T-helper 2 cell treated with Interferon-gamma antibody and Interleukin-4, amounts not matched to agents 5 μg/mL and 100 μg/mL, for 36 hours (primary cell): ENCODE measurements around the gene OGN.

Experiments used
- DNase-seq: peaks from one replicate; pipeline ENCODE4 v3.0.0; 2021; ENCODE audit warnings: low spot score
- H3K27ac Mint-ChIP-seq: one replicate; pipeline ENCODE4 v1.8.0; 2021; ENCODE audit warnings: mild to moderate bottlenecking, mixed read lengths
- H3K27me3 Mint-ChIP-seq: one replicate; pipeline ENCODE4 v1.8.0; 2021; ENCODE audit warnings: low read depth, mixed read lengths
- H3K36me3 Mint-ChIP-seq: one replicate; pipeline ENCODE4 v1.8.0; 2021; ENCODE audit warnings: low read depth, mixed read lengths
- H3K4me1 Mint-ChIP-seq: one replicate; pipeline ENCODE4 v1.8.0; 2021; ENCODE audit warnings: low read depth, mixed read lengths
- H3K4me3 Mint-ChIP-seq: one replicate; pipeline ENCODE4 v1.8.0; 2022; ENCODE audit warnings: mild to moderate bottlenecking, moderate library complexity, mixed read lengths
- H3K9me3 Mint-ChIP-seq: one replicate; pipeline ENCODE4 v1.8.0; 2021; ENCODE audit warnings: mixed read lengths

Gene OGN

GRCh38 chr9:92404042-92404836 is at the start of gene OGN:
OGN (minus strand) TSS chr9:92404578; CDS start chr9:92403407, 1,171 bp downstream.
- DNase-seq, result no peak
- H3K27ac Mint-ChIP-seq, result no peak within 1 kb of the TSS
- H3K9me3 Mint-ChIP-seq, result no peaks in the 10 kb centered on the region
- H3K4me3 Mint-ChIP-seq, result no peak within 1 kb of the TSS
- peaks cover 3% of the 10 kb centered on the region for H3K36me3 Mint-ChIP-seq
- H3K4me1 Mint-ChIP-seq, result peaks cover 27% of the 10 kb centered on the region
- no peaks in the 10 kb centered on the region for H3K27me3 Mint-ChIP-seq

- Mint-ChIP-seq H3K4me3 (no peak overlapping the region), H3K27ac (no peak overlapping the region), H3K36me3 (no peaks in the 10 kb centered on the region), H3K9me3 (no peaks in the 10 kb centered on the region), H3K27me3 (no peaks in the 10 kb centered on the region), H3K4me1 (no peaks in the 10 kb centered on the region)
- no peak for DNase-seq
These were observed 42.2 kb upstream of the OGN start for GRCh38 chr9:92446536-92446935.

GRCh38 chr9:92444841-92445240 is 40.5 kb upstream of the OGN start:
- no peaks in the 10 kb centered on the region for H3K27me3 Mint-ChIP-seq
- no peaks in the 10 kb centered on the region for H3K9me3 Mint-ChIP-seq
- H3K27ac Mint-ChIP-seq, result no peak overlapping the region
- H3K36me3 Mint-ChIP-seq, result no peaks in the 10 kb centered on the region
- H3K4me3 Mint-ChIP-seq, result no peak overlapping the region
- H3K4me1 Mint-ChIP-seq, result peaks cover 9% of the 10 kb centered on the region
- no peak for DNase-seq

GRCh38 chr9:92440751-92441046 is 36.3 kb upstream of the OGN start:
- no peaks in the 10 kb centered on the region for H3K27me3 Mint-ChIP-seq
- no peak overlapping the region for H3K27ac Mint-ChIP-seq
- DNase-seq, result no peak
- peak overlapping the region; percentile 49 for H3K4me3 Mint-ChIP-seq
- H3K9me3 Mint-ChIP-seq, result no peaks in the 10 kb centered on the region
- H3K4me1 Mint-ChIP-seq, result peaks cover 10% of the 10 kb centered on the region
- peaks cover 2% of the 10 kb centered on the region for H3K36me3 Mint-ChIP-seq

- Mint-ChIP-seq H3K4me3 (peak overlapping the region; percentile 49), H3K4me1 (peaks cover 15% of the 10 kb centered on the region), H3K27ac (peak overlapping the region; percentile 22), H3K27me3 (no peaks in the 10 kb centered on the region), H3K36me3 (peaks cover 2% of the 10 kb centered on the region), H3K9me3 (no peaks in the 10 kb centered on the region)
- no peak for DNase-seq
These were observed 35.8 kb upstream of the OGN start for GRCh38 chr9:92439921-92440750.

- no peak overlapping the region for H3K4me3 Mint-ChIP-seq
- no peak overlapping the region for H3K27ac Mint-ChIP-seq
- no peaks in the 10 kb centered on the region for H3K9me3 Mint-ChIP-seq
- no peak for DNase-seq
- H3K4me1 Mint-ChIP-seq, result peaks cover 19% of the 10 kb centered on the region
- peaks cover 2% of the 10 kb centered on the region for H3K36me3 Mint-ChIP-seq
- H3K27me3 Mint-ChIP-seq, result no peaks in the 10 kb centered on the region
These were observed 34.6 kb upstream of the OGN start for GRCh38 chr9:92438900-92439526.

GRCh38 chr9:92435263-92435662 is 30.9 kb upstream of the OGN start:
- no peak for DNase-seq
- Mint-ChIP-seq H3K36me3 (peaks cover 5% of the 10 kb centered on the region), H3K4me1 (peaks cover 12% of the 10 kb centered on the region), H3K27ac (no peak overlapping the region), H3K4me3 (no peak overlapping the region), H3K9me3 (no peaks in the 10 kb centered on the region), H3K27me3 (no peaks in the 10 kb centered on the region)

- no peak overlapping the region for H3K4me3 Mint-ChIP-seq
- peaks cover 4% of the 10 kb centered on the region for H3K36me3 Mint-ChIP-seq
- no peaks in the 10 kb centered on the region for H3K9me3 Mint-ChIP-seq
- H3K4me1 Mint-ChIP-seq, result peaks cover 9% of the 10 kb centered on the region
- H3K27ac Mint-ChIP-seq, result no peak overlapping the region
- no peaks in the 10 kb centered on the region for H3K27me3 Mint-ChIP-seq
- DNase-seq, result no peak
These were observed 28.7 kb upstream of the OGN start for GRCh38 chr9:92432972-92433548.

- Mint-ChIP-seq H3K27me3 (no peaks in the 10 kb centered on the region), H3K36me3 (peaks cover 3% of the 10 kb centered on the region), H3K27ac (no peak overlapping the region), H3K9me3 (no peaks in the 10 kb centered on the region), H3K4me1 (peaks cover 9% of the 10 kb centered on the region), H3K4me3 (no peak overlapping the region)
- no peak for DNase-seq
These were observed 28.0 kb upstream of the OGN start for GRCh38 chr9:92432350-92432749.

- Mint-ChIP-seq H3K36me3 (peaks cover 3% of the 10 kb centered on the region), H3K4me3 (no peak overlapping the region), H3K9me3 (no peaks in the 10 kb centered on the region), H3K27me3 (no peaks in the 10 kb centered on the region), H3K4me1 (peaks cover 5% of the 10 kb centered on the region), H3K27ac (no peak overlapping the region)
- DNase-seq, result no peak
These were observed 25.5 kb upstream of the OGN start for GRCh38 chr9:92429836-92430235.

GRCh38 chr9:92426501-92427145 is 22.2 kb upstream of the OGN start:
- Mint-ChIP-seq H3K27me3 (no peaks in the 10 kb centered on the region), H3K36me3 (no peaks in the 10 kb centered on the region), H3K4me1 (peaks cover 4% of the 10 kb centered on the region), H3K27ac (no peak overlapping the region), H3K9me3 (no peaks in the 10 kb centered on the region), H3K4me3 (no peak overlapping the region)
- DNase-seq, result no peak

GRCh38 chr9:92425474-92425873 is 21.1 kb upstream of the OGN start:
- no peak for DNase-seq
- H3K27me3 Mint-ChIP-seq, result no peaks in the 10 kb centered on the region
- H3K4me1 Mint-ChIP-seq, result peaks cover 4% of the 10 kb centered on the region
- H3K27ac Mint-ChIP-seq, result no peak overlapping the region
- H3K36me3 Mint-ChIP-seq, result no peaks in the 10 kb centered on the region
- no peak overlapping the region for H3K4me3 Mint-ChIP-seq
- no peaks in the 10 kb centered on the region for H3K9me3 Mint-ChIP-seq

- Mint-ChIP-seq H3K27me3 (no peaks in the 10 kb centered on the region), H3K4me1 (peaks cover 4% of the 10 kb centered on the region), H3K36me3 (no peaks in the 10 kb centered on the region), H3K27ac (no peak within 1 kb of the TSS), H3K9me3 (no peaks in the 10 kb centered on the region), H3K4me3 (no peak within 1 kb of the TSS)
- DNase-seq, result no peak
These were observed 20.0 kb upstream of the OGN start, which contains the start of gene OMD for GRCh38 chr9:92424340-92424739. OMD (minus strand) TSS chr9:92424471; CDS start chr9:92417558, 6,913 bp downstream.
